HG02970 (cell line): ENCODE data around the gene CNKSR3.
"Not testable (repeated sequence)": the region's sequence is repeated elsewhere in the genome, so short reads cannot be mapped to it uniquely, and the experiment has no call there.

Experiments used
- ATAC-seq: cut with Tn5 transposase; IDR thresholded peaks from one replicate; pipeline ENCODE4 v1.9.1; 2021; ENCODE audit warnings: mild to moderate bottlenecking, moderate library complexity, moderate number of reproducible peaks; ENCODE audit not compliant: unreplicated experiment, low FRiP score

The CNKSR3 gene

DNA sequence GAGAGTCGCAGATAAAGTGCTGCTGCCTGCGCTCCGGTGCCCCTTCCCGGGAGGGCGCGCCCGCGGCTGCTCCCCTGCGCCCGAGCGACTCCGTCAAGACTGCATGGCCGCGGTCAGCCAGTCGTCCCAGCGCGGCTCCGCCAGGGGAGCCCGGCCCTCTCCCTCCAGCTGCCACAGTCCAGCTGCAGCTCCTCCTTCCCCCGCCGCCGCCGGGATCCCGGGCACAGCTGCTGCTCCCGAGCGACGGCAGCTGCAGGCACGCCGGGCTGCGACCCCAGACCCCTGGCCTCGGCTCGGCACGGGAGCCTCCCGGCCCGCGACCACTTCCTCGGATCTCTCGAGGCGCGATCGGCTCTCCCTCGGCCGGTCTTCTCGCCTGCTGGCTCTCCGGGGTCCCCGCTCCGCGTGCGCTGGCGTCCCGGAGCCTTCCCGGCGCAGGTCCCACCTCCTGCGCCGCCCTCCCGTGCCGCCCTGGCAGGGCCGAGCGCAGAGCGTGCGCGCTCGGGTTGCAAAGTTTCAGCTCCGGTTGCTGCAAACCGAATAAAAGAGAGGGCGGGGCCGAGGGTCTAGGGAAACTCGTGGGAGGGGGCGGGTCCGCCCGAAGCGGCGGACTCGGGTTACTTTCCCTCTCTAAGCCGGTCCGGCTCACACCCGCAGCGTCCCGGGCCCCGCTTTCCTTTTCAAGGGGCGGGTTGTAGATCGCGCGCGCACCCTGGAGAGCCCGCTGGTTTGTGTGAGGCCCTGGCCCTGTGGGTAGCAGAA lies at the start of gene CNKSR3:
Gene CNKSR3, minus strand, starts transcription at position 542 of the 762 bp plus-strand sequence. CDS start 571 bp downstream, outside the sequence.
- ATAC-seq, result peak; percentile 65

DNA sequence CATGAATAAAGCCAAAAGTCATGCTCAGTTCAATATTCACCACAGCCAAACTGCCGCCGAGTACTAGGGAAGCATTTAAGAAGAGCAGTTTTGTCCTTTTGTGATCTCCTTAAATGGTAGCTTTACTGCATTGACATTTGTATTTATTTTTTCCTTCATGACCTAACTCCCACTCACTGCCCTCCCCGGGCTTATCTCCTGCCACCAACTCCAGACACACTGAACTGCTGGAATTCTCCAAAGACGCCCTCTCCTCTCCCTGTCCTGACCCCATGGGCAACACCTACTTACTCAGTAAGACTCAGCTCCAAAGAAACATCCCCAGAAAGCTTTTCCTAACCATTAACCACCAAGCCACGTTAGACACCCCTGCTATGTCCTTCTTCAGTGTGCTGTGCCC lies 48.5 kb upstream of the CNKSR3 start:
- ATAC-seq, result no peak

DNA sequence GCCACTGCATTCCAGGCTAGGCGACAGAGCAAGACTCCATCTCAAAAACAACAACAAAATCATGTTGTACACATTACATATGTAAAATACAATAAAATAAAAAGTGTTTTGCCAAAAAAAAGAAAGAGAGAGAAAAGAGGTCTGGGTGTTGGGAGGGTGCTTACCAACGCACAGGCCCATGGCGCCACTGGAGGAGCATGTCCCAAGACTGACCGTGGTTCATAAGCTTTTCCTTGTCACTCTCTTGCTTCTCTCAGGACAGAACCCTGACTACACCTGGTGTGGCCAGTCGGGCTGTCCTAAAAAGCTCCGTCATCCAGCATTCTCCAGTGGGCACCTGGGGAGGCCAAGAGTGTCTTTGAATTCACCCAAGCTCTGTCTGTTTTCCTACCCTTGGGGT lies 48.0 kb upstream of the CNKSR3 start:
- ATAC-seq, result no peak

DNA sequence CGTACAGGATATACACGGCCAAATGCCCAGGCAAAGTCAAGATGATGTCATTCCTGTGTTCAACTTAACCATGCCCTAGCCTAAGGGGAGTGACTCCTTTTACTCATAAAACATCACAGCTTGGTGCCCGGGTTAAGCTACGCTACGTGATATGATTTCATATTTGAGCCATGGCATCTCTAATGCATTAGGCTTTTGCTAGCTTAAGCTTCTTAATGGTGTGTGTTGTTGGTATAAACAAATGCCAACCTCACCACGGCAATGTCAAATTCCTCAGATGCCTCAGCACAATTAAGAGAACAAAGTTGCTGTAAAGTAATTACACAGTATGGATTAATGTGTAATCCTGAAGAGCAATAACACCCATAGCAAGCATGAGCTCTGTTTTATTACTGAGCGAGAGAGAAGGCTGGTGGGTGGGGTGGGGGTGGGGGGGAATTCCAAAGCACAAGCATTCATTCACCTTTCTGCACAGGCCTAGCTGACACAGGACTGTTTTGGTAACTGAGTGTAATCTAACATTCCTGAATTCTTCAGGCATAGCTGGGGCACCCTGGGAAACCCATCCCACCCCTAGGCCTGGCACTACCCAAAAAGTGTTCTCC lies 44.7 kb upstream of the CNKSR3 start:
- no peak for ATAC-seq

DNA sequence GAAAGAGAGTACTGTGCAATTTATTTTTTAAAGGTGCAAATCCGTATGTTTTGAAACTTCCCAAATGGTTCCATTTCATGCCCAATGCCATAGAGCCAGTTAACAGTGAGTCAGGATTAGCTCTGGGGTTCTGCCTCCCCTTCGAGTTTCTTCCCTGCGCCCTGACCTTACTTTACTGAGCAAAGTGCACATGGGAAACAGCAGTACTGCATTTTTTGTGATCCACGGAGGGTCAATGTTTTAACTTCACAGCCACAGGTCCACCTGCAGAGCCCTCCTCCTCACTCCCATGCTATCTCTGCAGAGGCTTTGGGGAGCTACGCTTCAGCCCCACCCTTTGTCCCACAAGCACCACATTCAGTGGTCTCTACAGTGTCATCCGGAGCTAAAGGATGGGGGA lies 44.0 kb upstream of the CNKSR3 start:
- ATAC-seq, result no peak

DNA sequence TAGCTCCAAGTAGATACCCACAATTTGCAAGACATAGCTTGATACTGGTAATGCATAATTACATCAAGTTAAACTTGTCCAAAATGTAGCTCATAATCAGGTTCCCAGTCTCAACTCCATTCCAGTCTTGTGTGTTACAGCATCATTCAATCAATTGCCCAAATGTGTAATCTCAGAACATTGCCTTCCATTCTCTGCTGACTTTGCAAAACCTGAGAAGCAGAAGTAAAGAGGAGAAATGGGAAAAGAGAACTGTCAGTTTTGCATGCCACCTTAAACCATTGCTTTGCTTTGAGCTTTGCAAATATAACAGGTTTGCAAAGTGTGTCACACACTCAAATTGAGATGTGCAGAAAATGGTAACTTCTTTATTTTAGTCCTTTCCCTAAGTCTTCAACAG lies 40.3 kb upstream of the CNKSR3 start:
- ATAC-seq, result no peak

DNA sequence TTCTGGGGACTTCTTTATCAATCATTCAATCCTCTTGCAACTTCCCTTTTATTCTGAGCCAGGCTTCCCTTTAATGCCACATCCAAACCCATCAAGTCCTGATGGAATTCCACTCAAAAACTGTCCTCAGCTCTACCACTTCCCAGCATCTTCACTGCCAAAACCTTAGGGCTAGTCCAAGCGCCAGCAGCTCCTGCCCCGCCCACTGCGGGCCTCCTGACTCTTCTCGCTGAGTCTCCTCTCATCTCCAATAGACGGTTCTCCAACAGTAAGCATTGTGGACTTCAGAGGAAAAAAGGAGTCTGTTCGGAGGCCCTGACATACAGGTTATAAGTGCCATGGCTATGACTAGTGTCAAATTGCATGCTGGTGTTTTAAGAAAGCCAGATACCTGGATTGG lies 38.7 kb upstream of the CNKSR3 start:
- ATAC-seq, result no peak

DNA sequence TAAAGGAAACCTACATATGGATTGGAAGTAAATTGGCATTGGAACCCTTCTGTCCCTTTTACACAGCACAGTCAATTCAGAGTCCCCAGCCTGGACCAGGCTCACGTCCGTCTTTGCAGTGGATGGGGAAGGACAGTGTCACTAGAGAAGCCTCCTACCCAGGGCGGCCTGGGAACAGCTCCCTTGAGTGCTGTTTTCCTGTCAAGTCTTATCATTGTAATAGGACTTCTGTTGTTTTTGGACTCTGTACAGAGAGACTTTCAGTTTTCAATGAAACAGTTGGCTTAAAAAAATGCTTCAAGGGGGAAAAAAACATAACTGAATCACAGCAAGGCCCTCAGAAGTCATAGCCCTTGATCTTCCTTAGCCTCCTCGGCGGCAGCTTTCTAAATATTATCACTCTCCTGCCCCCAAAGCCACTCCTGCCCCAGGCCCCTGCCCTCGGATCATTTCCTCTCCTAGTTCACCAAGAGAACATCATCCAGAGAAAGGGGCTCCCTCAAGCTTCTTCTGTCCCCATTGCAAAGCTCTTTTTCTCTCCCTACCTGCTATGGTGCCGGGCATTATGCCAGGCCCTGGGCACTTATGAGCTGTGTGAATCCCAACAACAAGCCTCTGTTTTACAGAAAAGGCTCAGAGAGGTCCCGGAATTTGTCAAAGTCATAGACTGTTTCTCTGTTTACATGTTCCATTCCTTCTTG lies 37.8 kb upstream of the CNKSR3 start:
- ATAC-seq, result no peak

DNA sequence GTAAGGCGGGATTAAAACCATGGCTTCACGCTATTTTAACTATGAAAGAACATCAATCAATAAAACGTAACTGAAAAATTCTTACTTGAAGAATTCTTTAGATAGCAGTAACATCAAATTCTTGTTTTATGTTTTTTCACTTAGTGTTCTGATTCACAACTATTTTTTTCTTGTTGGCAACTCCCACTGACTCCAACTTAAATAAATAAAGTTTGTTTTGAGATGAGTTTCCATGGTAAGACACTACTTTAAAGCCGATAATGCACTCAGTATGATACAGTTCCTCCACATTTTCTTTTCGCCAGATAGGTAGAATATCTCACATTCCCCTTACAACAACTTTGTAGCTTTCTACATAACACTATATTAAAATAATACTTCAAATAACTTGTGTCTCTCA lies 33.1 kb upstream of the CNKSR3 start:
- no peak for ATAC-seq

DNA sequence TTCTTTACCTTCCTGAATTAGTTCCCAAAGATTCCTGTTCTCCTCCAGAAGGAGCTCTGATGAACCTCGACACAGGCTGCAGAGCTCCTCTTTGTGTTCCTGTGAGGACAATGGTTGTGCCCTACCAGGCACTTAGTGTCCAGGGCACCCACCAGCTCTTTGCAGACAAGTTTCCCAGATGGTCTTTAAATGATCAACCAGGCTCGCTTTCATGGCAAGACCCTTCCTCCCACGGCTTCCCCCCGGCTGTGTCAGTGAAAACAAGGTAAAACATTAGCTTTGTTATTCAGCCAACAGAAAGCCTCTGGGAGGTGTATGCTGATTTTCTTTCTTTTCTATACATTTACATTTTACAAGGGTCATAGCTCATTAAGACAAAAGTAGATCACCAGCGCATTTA lies 32.3 kb upstream of the CNKSR3 start:
- ATAC-seq, result no peak

DNA sequence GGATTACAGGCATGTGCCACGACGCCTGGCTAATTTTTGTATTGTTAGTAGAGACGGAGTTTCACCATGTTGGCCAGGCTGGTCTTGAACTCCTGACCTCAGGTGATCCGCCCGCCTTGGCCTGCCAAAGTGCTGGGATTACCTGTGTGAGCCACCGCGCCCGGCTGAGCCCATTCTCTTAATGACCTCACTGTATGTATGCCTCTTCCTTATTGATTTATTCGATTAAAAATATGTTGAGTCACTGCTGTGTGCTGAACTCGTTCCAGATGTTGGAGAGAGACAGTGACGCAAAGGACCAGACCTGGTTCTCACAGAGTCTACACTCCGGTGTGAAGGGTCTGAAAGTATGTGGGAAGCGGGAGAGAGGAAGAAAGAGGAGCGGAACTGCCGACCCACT lies 31.4 kb upstream of the CNKSR3 start:
- ATAC-seq, result not testable (repeated sequence)

DNA sequence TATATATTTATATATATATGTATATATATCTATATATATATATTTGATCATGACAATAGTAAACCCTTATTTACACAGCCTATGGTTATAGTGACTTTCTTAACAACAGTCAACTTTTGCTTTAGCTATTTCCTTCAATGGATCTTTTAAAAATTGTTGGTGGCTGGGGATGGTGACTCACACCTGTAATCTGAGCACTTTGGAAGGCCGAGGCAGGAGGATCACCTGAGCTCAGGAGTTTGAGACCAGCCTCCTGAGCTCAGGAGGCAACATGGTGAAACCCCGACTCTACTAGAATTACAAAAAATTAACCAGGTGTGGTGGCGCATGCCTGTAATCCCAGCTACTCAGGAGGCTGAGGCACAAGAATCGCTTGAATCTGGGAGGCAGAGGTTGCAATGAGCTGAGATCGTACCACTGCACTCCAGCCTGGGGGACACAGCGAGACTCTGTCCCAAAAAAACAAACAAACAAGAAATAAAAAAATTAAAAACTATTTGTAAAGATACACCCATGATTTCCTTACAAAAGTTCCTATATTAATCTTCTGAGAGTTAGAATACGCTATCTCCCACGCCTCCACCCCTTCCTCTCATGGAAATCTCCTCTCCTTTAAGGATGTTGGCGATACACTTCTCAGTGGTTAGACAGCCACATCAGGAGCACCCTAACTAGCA lies 29.2 kb upstream of the CNKSR3 start:
- no peak for ATAC-seq

DNA sequence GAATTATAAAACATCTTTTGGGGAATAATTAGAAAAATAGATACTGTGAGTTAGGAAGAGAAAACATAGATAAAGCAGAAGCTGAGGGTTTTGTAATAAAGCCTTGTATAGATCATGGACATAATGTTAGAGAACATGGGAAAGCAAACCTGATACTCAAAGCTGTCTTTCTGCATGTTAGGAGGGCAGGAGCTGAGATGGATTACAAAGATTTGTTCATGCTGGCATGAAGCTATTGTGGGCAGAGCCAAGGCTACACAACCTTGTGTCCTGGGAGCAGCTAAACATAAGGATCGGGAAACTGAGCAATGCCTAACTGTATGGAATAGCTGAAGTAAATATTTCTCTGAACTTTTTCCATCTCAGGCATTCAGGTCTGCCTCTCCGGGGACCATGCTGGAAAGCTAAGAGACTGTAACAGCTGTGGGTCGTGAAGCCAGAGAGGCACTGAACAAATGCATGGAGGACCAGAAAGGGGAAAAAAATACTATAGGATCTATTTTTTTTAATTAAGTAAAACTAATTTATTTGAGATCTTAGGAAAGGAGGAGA lies 28.2 kb upstream of the CNKSR3 start:
- no peak for ATAC-seq

DNA sequence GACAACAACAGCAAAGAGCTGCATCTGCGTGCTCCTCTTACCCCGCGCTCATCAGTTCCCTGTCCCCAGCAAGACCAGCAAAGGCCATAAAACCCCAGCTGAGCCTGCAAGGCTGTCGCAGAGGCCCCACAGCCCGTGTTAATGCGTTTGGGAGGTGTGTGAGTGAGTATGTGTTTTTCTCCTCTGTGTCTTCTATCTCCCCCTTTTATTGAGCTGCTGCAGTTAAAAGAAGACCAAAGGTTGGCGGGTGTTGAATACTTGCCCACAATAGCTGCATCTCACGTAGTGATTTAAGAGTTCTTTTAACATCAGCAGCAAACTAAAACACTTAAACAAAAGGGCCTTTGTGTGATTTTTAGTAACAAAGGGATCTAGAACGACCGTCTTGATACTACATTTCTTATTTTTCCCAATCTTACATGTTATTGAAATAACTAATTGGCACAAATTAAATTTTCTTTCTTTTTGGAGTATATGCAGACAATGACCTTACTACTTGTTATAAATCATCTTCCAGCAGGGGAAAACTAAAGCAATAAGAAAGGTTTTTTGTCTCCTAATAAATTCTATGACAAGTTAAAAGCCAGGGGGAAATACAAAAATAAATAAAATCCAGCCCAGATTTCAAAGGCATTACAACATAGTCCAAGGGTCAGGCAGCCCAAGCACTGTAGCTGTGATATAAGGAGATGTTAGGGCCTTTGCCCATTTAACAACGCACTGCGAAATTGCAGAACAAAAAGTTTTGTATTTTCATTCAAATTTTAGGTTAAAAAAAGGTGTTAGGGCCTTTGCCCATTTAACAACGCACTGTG lies 27.2 kb upstream of the CNKSR3 start:
- no peak for ATAC-seq

DNA sequence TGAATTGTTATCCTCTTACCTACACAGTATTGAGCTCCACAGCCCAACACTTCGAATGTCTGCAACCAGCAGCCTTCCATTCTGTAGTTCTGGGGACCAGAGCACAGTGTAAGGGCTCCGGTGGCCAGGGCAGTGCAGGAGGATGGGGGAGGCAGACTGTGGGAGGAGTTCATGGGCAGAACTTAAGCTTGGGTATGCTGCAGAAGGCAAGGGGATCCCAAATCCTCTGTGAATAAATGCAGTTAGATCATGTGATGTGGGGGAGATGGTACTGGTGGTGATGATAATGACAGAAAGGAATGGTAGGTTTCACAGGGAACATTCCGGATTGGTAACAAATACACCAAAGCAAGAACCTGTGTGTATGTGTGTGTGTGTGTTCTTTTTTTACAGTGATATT lies 26.5 kb upstream of the CNKSR3 start:
- no peak for ATAC-seq

DNA sequence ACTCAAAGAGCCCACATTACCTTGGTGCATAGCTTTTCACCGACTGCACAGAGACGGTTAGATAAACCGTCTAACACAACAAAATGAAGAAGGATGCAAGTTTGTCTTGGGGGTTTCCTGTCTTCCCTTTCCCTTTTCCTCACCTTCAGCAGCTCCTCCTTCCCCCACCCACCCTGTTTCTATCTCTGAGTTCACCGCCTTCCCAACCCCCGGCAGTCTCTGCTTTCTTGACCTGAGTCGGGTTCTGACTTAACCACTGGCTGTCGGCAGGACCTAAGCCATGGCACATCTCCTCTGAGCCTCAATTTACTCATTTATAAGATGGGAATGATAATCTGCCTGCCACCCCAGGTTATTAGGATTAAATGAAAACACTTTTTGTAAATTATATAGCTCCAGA lies 25.8 kb upstream of the CNKSR3 start:
- ATAC-seq, result no peak

DNA sequence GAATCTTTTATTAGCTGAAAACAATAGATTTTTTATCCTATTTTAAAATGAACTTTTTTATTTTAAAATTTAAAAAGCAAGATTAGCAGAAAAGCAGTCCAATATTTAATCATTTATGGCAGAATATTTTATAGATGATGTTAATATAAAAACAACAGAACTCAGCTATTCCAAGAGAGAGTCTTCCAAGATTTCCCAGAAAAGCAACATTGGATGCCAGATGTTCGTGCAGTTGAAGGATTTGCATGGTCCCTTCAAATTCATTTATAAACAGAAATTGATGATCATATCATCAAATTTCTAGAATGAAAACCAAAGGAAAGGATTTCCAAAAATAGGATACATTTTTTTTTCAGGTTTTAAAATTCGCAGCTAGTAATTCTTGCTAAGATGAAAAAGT lies 25.4 kb upstream of the CNKSR3 start:
- ATAC-seq, result no peak

DNA sequence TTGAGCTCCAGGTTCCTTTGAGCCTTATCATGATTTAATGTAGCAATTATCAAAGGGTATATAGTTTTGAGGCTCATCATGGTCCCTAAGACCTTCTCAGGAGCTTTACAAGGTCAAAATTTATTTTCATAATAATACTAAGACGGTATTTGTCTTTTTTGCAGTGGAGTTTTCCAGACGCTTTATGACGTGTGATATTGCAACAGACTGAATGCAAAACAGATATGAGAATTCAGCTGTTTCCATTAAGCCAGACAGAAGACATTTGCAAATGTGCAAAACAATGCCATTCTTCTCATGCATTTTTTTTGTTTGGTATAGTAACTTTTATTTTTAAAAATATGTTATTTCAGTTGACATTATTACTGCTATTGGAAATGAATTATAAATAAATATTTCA lies 24.7 kb upstream of the CNKSR3 start:
- no peak for ATAC-seq

DNA sequence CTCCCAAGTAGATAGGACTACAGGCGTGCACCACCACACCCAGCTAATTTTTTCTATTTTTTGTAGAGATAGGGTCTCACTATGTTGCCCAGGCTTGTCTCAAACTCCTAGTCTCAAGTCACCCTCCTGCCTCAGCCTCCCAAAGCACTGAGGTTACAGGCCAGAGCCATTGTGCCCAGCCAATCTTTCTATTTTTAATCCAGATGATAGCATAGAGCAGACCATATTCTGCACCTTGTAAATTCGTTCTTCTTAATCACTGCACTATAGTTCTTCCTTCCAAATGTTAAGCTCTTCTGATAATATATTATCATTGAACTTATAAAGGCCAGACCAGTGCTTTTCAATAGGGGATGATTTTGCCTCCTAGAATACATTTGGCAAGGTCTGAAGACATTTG lies 24.0 kb upstream of the CNKSR3 start:
- ATAC-seq, result no peak

DNA sequence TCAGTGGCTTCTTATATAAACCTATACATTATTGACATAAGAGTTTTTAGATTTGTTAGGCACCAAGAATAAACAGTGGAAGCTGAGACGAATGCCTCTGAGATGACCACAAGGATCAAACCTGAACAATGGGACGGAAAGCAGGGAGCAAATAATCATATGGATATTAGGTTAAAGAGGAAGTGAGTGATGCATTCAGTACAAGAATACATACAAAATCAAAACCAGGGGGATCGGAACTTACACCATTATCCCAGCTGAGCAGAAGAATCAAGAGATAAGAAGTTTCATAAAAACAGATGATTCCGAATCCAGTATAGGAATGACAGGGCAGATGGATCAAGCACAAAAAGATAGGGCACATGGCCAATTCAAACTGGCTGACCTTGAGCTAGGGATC lies 21.9 kb upstream of the CNKSR3 start:
- ATAC-seq, result no peak
